ENCODE data around the gene RPL22L1. TPM values are rescaled to one million over a fixed set of nuclear protein-coding genes. Genes with fewer than 3 reads are reported as not detected.
"Not testable (repeated sequence)": the region's sequence is repeated elsewhere in the genome, so short reads cannot be mapped to it uniquely, and the experiment has no call there.

The RPL22L1 gene
- total RNA-seq, 1 experiment from 2014 or later, result 60.3 TPM

- CTCF ChIA-PET, result no interaction called here
- BruUV-seq (replicated peaks), result no TSS peak
- intact Hi-C loops (cut with micrococcal nuclease; ENCODE audit: unreplicated experiment), result no loop called here
Observed at GRCh38 chr3:170830580-170830979, 39.4 kb downstream of the RPL22L1 start.

GRCh38 chr3:170829546-170830272 is 40.3 kb downstream of the RPL22L1 start:
- TF ChIP-seq EZH2 (IDR thresholded peaks at IDR 0.05; ENCODE audit: low read depth) (no peak), CTCF (conservative IDR thresholded peaks at IDR 0.05) (no peak)
- Histone ChIP-seq H3K9me2 (ENCODE audit: insufficient read depth) (no peaks in the 10 kb centered on the region), H3K4me3 (no peak overlapping the region), H3K27ac (no peak overlapping the region), H3F3A (ENCODE audit: insufficient read depth, low read depth) (no peaks in the 10 kb centered on the region), H3K27me3 (ENCODE audit: insufficient read depth, low read depth) (no peaks in the 10 kb centered on the region), H3K4me2 (no peak overlapping the region), H3K4me1 (replicated peaks; ENCODE audit: insufficient read depth) (no peaks in the 10 kb centered on the region), H4K20me1 (ENCODE audit: insufficient read depth) (no peaks in the 10 kb centered on the region), H2AFZ (no peak overlapping the region), H3K79me2 (ENCODE audit: low read depth) (no peaks in the 10 kb centered on the region), H3K9me3 (ENCODE audit: insufficient read depth, low read depth) (no peaks in the 10 kb centered on the region), H3K36me3 (ENCODE audit: low read depth) (no peaks in the 10 kb centered on the region)
- no TSS peak for BruUV-seq (replicated peaks)
- intact Hi-C loops (cut with micrococcal nuclease; ENCODE audit: unreplicated experiment), result no loop called here
- ChIA-PET CTCF (no interaction called here), POLR2A (ENCODE audit: unreplicated experiment) (no interaction called here)
- no peak for DNase-seq

More at GRCh38 chr3:170830580-170830979, 39.4 kb downstream of the RPL22L1 start:
- no peak for DNase-seq
- Histone ChIP-seq H2AFZ (no peak overlapping the region), H3K79me2 (ENCODE audit: low read depth) (no peaks in the 10 kb centered on the region), H3K4me1 (replicated peaks; ENCODE audit: insufficient read depth) (no peaks in the 10 kb centered on the region), H3K4me2 (no peak overlapping the region), H3K27ac (no peak overlapping the region), H3K9me3 (ENCODE audit: insufficient read depth, low read depth) (no peaks in the 10 kb centered on the region), H3K36me3 (ENCODE audit: low read depth) (no peaks in the 10 kb centered on the region), H3K4me3 (no peak overlapping the region), H3F3A (ENCODE audit: insufficient read depth, low read depth) (no peaks in the 10 kb centered on the region), H3K9me2 (ENCODE audit: insufficient read depth) (no peaks in the 10 kb centered on the region), H3K27me3 (ENCODE audit: insufficient read depth, low read depth) (no peaks in the 10 kb centered on the region), H4K20me1 (ENCODE audit: insufficient read depth) (no peaks in the 10 kb centered on the region)
- POLR2A ChIA-PET (ENCODE audit: unreplicated experiment), result no interaction called here
- TF ChIP-seq CTCF (conservative IDR thresholded peaks at IDR 0.05), result no peak

- TF ChIP-seq EZH2 (IDR thresholded peaks at IDR 0.05; ENCODE audit: low read depth) (no peak), CTCF (conservative IDR thresholded peaks at IDR 0.05) (no peak)
- no peak overlapping the region for H3K27ac ChIP-seq
- H3K36me3 ChIP-seq (ENCODE audit: low read depth), result no peaks in the 10 kb centered on the region
- no peak overlapping the region for H3K4me3 ChIP-seq
- H4K20me1 ChIP-seq (ENCODE audit: insufficient read depth), result no peaks in the 10 kb centered on the region
- no peaks in the 10 kb centered on the region for H3K4me1 ChIP-seq (replicated peaks; ENCODE audit: insufficient read depth)
- DNase-seq, result no peak
- no TSS peak for BruUV-seq (replicated peaks)
- ChIA-PET POLR2A (ENCODE audit: unreplicated experiment) (no interaction called here), CTCF (interaction anchor here (0.6 kb wide), 1 partner anchor 418 kb away, joined by 13 read pairs; no protein-coding TSS in a partner anchor)
- no peaks in the 10 kb centered on the region for H3K79me2 ChIP-seq (ENCODE audit: low read depth)
- H3K4me2 ChIP-seq, result no peak overlapping the region
- H2AFZ ChIP-seq, result no peak overlapping the region
- no peaks in the 10 kb centered on the region for H3K9me2 ChIP-seq (ENCODE audit: insufficient read depth)
- intact Hi-C loops (cut with micrococcal nuclease; ENCODE audit: unreplicated experiment), result no loop called here
- H3K9me3 ChIP-seq (ENCODE audit: insufficient read depth, low read depth), result no peaks in the 10 kb centered on the region
- H3F3A ChIP-seq (ENCODE audit: insufficient read depth, low read depth), result no peaks in the 10 kb centered on the region
- no peaks in the 10 kb centered on the region for H3K27me3 ChIP-seq (ENCODE audit: insufficient read depth, low read depth)
Observed at GRCh38 chr3:170826047-170826446, 43.9 kb downstream of the RPL22L1 start.

- intact Hi-C loops (cut with micrococcal nuclease; ENCODE audit: unreplicated experiment); CTCF ChIA-PET; H3K36me3 ChIP-seq (ENCODE audit: low read depth); DNase-seq; H4K20me1 ChIP-seq (ENCODE audit: insufficient read depth); H2AFZ ChIP-seq; BruUV-seq (replicated peaks); H3K27ac ChIP-seq; POLR2A ChIA-PET (ENCODE audit: unreplicated experiment); H3K27me3 ChIP-seq (ENCODE audit: insufficient read depth, low read depth); H3K9me2 ChIP-seq (ENCODE audit: insufficient read depth); H3K4me1 ChIP-seq (replicated peaks; ENCODE audit: insufficient read depth); H3K4me3 ChIP-seq; H3K79me2 ChIP-seq (ENCODE audit: low read depth); H3K4me2 ChIP-seq; H3K9me3 ChIP-seq (ENCODE audit: insufficient read depth, low read depth); H3F3A ChIP-seq (ENCODE audit: insufficient read depth, low read depth): not testable (repeated sequence)
Observed at GRCh38 chr3:170823562-170823961, 46.4 kb downstream of the RPL22L1 start.

- H3K9me2 ChIP-seq (ENCODE audit: insufficient read depth); H3K36me3 ChIP-seq (ENCODE audit: low read depth); H3K4me3 ChIP-seq; H2AFZ ChIP-seq; H3K4me2 ChIP-seq; H3K27ac ChIP-seq; POLR2A ChIA-PET (ENCODE audit: unreplicated experiment); H3K27me3 ChIP-seq (ENCODE audit: insufficient read depth, low read depth); H3K9me3 ChIP-seq (ENCODE audit: insufficient read depth, low read depth); H3K79me2 ChIP-seq (ENCODE audit: low read depth); intact Hi-C loops (cut with micrococcal nuclease; ENCODE audit: unreplicated experiment); BruUV-seq (replicated peaks); CTCF ChIA-PET; H3F3A ChIP-seq (ENCODE audit: insufficient read depth, low read depth); DNase-seq; H4K20me1 ChIP-seq (ENCODE audit: insufficient read depth): not testable (repeated sequence)
- peaks cover 13% of the 10 kb centered on the region for H3K4me1 ChIP-seq (replicated peaks; ENCODE audit: insufficient read depth)
Observed at GRCh38 chr3:170818325-170818724, 51.7 kb downstream of the RPL22L1 start.

All from PC-9 (cell line).